Calu3 (cell line): Measurements from ENCODE around the gene SHFL. TPM values are rescaled to one million over a fixed set of nuclear protein-coding genes. Genes with fewer than 3 reads are reported as not detected.
A peak's percentile ranks its signal among the peaks of the same experiment; 100 is the strongest.

Experiments
- BruUV-seq: library from RNA; stranded (reverse); fragments of 400-500 nt; replicated peaks from 2 replicates; lab custom pipeline; 2021; lab: Mats Ljungman, UMichigan
- CTCF ChIA-PET: fragments of 300-600 bp; sonication (Branson Sonifier 250); formaldehyde crosslinking; loops from one replicate; lab custom pipeline; 2022; ENCODE audit warnings: antibody characterized with exemption; lab: Charles Lee
- DNase-seq: peaks from one replicate; pipeline ENCODE4 v3.0.0; 2022
- H3K27ac Mint-ChIP-seq: one replicate; pipeline ENCODE4 v1.8.0; 2022; ENCODE audit warnings: mixed read lengths; ENCODE audit not compliant: unreplicated experiment
- H3K27me3 Mint-ChIP-seq: one replicate; pipeline ENCODE4 v1.8.0; 2022; ENCODE audit warnings: mixed read lengths; ENCODE audit not compliant: unreplicated experiment
- H3K36me3 Mint-ChIP-seq: one replicate; pipeline ENCODE4 v1.8.0; 2022; ENCODE audit warnings: mild to moderate bottlenecking, moderate library complexity, mixed read lengths; ENCODE audit not compliant: insufficient read depth, unreplicated experiment
- H3K4me1 Mint-ChIP-seq: one replicate; pipeline ENCODE4 v1.8.0; 2022; ENCODE audit warnings: mild to moderate bottlenecking, low read depth, mixed read lengths; ENCODE audit not compliant: unreplicated experiment
- H3K4me3 Mint-ChIP-seq: one replicate; pipeline ENCODE4 v1.8.0; 2022; ENCODE audit warnings: mild to moderate bottlenecking, low read depth, moderate library complexity, mixed read lengths; ENCODE audit not compliant: unreplicated experiment
- H3K9me3 Mint-ChIP-seq: one replicate; pipeline ENCODE4 v1.8.0; 2022; ENCODE audit warnings: low read depth, mixed read lengths; ENCODE audit not compliant: unreplicated experiment
- CTCF ChIP-seq: fragments of 200-600 bp; IDR thresholded peaks from one replicate; pipeline ENCODE4 v1.8.0; 2022; ENCODE audit warnings: antibody characterized with exemption; ENCODE audit not compliant: unreplicated experiment
- intact Hi-C: fragments of 100-400 bp; cut with micrococcal nuclease; formaldehyde crosslinking; loops from one replicate; pipeline ENCODE4 v1.10.0; 2022; ENCODE audit not compliant: unreplicated experiment
- total RNA-seq: library from RNA; stranded (reverse); gene quantifications from 2 replicates; pipeline ENCODE4 v1.2.3, GENCODE V29; 2022

The SHFL gene
- total RNA-seq, 1 experiment from 2014 or later: 37.3 TPM

GRCh38 chr19:10087296-10088061 is 1.4 kb downstream of the SHFL start:
- BruUV-seq: no TSS peak
- Mint-ChIP-seq H3K27ac (peak overlapping the region; percentile 23), H3K4me1 (no peaks in the 10 kb centered on the region), H3K36me3 (peaks cover 32% of the 10 kb centered on the region), H3K4me3 (peak overlapping the region; percentile 75), H3K9me3 (peaks cover 2% of the 10 kb centered on the region), H3K27me3 (no peaks in the 10 kb centered on the region)
- no peak for DNase-seq
- intact Hi-C loops: no loop called here
- no peak for TF ChIP-seq CTCF
- CTCF ChIA-PET: no interaction called here

DNA sequence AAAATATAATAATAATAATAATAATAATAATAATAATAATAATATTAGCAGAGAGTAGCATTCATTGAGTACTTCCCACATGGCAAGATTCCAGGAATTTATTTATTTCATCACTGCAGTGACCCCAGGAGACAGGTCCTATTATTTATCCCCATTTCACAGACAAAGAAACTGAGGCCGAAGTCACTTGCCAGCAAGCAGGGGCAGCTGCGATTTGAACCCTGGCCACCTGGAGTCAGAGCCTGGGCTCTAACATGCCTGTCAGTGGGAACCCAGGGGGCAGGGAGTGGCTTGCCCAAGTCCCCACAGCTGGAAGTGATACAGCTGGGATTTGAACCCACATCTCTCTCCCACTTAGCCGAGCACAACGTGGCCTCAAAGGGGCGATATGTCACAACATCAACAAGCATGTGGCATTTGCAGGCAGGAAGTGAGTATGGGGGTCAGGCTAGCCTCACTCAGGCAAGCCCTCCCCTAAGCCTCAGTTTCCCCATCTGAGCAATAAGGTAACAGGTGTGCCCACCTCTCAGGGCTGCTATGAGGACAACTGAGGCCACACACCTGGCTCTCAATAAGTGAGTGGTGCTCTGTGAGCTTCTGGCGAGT is 2.9 kb downstream of the SHFL start:
- Mint-ChIP-seq H3K4me1 (no peaks in the 10 kb centered on the region), H3K27ac (no peak overlapping the region), H3K9me3 (peaks cover 2% of the 10 kb centered on the region), H3K4me3 (no peak overlapping the region), H3K36me3 (peaks cover 44% of the 10 kb centered on the region), H3K27me3 (no peaks in the 10 kb centered on the region)
- CTCF ChIA-PET: no interaction called here
- no peak for TF ChIP-seq CTCF
- intact Hi-C loops: no loop called here
- BruUV-seq: no TSS peak
- no peak for DNase-seq

- H3K27ac Mint-ChIP-seq: no peak overlapping the region
- BruUV-seq: no TSS peak
Measured at GRCh38 chr19:10089801-10090375, 3.8 kb downstream of the SHFL start.

GRCh38 chr19:10091370-10091687 is 5.2 kb downstream of the SHFL start:
- Mint-ChIP-seq H3K9me3 (peaks cover 2% of the 10 kb centered on the region), H3K36me3 (peaks cover 48% of the 10 kb centered on the region), H3K27me3 (no peaks in the 10 kb centered on the region), H3K4me1 (no peaks in the 10 kb centered on the region), H3K4me3 (no peak overlapping the region), H3K27ac (peak overlapping the region; percentile 56)
- no peak for TF ChIP-seq CTCF
- no TSS peak for BruUV-seq
- DNase-seq: no peak
- CTCF ChIA-PET: no interaction called here
- intact Hi-C loops: no loop called here

More at GRCh38 chr19:10089801-10090375, 3.8 kb downstream of the SHFL start:
- Mint-ChIP-seq H3K27me3 (no peaks in the 10 kb centered on the region), H3K9me3 (peaks cover 2% of the 10 kb centered on the region), H3K4me1 (no peaks in the 10 kb centered on the region), H3K36me3 (peaks cover 48% of the 10 kb centered on the region), H3K4me3 (no peak overlapping the region)
- no peak for TF ChIP-seq CTCF
- intact Hi-C loops: no loop called here
- CTCF ChIA-PET: no interaction called here
- DNase-seq: no peak
